ENCODE data around the gene MPI.
"Not testable (repeated sequence)": the region's sequence is repeated elsewhere in the genome, so short reads cannot be mapped to it uniquely, and the experiment has no call there.

MPI gene

DNA sequence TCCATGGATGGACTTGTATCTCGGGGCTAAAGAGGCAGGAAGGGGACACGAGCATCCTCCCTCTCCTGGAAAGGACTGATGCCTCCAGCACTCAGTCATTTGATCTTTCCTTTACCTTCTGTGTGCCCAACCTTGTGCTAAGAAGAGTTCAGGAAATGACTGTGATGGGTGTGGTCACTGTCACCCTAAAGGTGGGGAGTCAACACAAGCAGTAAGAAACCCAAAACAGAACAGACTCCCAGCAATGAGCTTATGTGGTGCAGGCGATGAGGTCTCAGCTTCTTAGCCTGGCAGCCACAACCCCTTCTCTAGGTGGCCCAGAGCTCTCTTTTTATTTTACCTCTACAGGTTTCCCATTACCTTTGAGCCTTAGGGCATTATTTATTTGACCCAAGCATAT is 3.8 kb downstream of the MPI start:
- DNase-seq, result peak; percentile 66

- DNase-seq, result not testable (repeated sequence)
Measured at GRCh38 chr15:74894383-74894782, 4.5 kb downstream of the MPI start.

GRCh38 chr15:74895830-74896229 is 6.0 kb downstream of the MPI start:
- no peak for DNase-seq

DNA sequence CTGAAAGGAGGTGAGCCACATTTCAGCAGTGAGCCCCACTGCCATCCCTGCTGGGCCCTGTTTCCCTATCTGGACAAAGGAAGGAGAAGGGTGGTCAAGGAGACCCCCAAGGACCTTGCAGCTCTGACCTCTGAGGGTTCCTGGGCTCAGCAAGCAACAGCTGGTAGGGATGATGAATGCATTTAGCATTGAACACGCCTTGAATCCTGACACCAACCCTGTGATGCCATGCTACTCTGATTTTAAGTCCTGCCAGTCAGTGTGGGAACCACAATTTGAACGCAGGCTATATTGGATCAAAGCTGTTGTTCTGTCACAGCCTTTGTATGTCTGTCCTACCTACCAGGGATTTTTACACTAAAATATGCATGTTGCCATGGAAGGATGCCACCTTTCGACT is 6.5 kb downstream of the MPI start:
- DNase-seq, result no peak

DNA sequence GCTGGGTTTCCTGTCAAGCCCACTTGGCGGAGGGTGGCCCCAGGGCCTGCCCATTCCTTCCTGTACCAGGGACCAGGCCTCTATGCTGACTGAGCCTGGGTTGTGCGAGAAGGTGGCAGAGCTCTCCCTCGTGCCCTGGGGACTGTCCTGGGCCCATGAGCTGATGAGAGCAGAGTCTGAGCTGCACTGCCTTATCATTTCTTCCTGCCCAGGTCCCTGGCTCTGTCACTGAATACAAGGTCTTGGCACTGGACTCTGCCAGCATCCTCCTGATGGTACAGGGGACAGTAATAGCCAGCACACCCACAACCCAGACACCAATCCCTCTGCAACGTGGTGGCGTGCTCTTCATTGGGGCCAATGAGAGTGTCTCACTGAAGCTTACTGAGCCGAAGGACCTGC is 7.5 kb downstream of the MPI start:
- no peak for DNase-seq

- DNase-seq, result peak; percentile 70
Measured at GRCh38 chr15:74901612-74902063, 11.8 kb downstream of the MPI start.

DNA sequence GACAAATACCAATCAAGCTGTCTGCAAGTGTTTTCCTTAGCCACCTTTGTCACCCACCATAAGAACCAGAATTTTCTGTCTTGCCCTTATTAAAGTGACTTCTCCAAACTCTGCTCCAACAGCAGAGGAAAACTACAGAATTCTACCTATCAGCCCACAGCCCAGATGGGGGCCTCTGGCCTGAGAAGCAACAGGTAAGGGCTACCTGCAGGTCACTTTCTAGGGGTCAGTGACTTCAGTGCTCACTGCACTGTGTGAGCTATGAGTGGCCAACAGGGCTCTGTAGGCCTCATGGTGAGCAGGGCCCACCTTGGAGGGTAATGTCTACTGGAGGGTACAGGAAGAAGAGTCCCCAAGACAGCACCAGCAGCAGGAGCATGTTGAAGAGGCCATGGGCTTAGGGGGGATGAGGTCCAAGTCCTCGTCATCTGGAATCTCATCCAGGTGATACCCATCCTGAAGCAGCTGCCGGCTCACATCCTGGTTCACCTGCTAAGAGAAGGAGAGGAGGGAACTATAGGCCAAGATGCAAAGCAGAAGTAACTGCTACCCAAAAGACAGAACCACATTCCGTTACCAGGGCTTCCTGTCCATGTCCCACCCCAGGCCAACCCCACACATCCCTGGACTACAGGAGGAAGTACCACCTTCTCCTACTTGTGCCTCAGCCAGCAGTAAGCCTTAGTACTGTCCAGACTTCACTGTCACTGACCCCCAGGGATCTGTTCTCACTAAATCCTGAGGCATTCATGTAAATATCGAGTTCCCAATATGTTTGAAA is 12.6 kb downstream of the MPI start:
- DNase-seq, result no peak

- no peak for DNase-seq
Measured at GRCh38 chr15:74903676-74904075, 13.8 kb downstream of the MPI start.

DNA sequence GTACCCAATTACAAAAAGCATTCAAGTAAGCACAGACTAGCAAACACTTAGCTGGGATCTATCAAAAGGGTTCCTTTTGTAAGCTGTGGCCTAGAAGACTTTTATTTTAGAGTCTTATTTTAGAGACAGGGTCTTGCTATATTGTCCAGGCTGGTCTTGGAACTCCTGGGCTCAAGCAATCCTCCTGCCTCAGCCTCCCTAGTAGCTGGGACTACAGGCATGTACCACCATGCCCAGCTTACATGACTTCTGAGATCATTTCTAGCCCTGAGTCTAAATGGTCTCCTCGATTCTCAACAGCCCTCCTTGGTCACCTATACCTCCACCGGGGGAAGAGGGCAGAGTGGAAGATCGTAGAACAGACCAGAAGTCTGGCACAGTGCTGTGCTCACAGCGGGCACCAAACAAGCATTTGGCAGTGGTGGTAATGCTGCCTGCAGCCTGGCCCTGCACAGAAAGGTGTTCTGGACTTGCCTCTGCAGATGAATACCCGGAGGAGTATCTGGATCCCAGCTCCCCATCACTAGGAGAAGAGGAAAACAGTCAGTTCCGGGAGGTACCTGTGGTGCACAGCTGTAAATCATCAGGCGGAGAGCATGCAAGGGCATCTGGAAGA is 14.5 kb downstream of the MPI start:
- DNase-seq, result no peak

DNA sequence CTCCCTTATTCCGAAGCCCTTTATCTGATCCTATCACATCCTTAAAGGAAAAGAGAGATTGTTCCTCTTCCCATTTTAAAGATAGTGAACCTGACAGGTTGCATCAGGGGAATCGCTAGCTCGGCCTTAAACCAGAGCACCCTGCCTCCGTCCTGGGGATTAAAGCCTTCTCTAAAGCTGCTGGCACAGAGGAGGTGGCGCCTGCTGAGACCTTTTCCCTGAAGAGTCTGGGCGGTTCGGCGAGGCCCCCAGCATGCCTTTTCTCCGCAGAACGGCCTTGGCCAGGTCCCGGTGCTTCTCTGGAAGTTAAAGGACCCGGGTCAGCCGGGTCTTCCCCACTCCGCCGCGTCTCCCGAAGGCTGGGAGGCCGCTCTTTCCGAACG is 16.2 kb downstream of the MPI start:
- DNase-seq, result peak; percentile 53

DNA sequence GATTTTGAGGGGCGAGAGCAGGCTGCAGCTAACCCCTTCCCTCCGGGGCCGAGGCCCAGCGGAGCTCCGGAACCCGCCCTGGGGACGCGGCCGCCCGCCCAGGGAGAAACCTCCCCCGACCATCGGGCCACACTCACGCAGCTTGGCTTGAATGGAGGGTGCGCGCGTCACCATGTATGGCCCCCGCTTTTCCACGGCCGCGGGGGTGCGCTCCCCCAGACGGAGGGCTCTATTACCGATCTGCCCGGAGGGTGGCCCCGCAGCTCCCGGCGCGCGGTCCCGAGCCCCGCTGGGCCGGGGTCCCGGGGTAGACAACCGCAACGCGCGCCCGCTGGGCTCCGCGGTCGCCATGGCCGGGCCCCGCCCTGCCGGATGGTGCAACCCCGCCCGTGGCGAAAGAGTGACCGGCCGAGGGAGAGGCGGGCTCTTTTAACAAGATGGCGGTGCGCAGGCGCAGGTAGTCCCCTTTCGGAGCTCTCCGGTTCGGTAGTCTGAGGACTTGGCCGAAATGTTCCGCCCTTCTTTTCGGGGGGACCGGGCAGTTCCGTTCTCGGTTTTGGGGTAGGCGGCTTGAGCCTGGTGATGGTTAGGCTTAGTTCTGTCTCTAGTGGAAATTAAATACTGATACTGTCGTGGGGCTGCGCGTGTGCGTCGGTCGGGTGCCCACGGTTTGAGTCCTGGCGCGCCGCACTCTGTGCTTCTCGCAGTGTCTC is 16.8 kb downstream of the MPI start, which contains the start of gene FAM219B:
FAM219B (minus strand) TSS at position 402 of the 713 bp plus-strand sequence; CDS start at position 351, 51 bp downstream.
- peak; percentile 80 for DNase-seq

GRCh38 chr15:74907163-74907870 is 17.5 kb downstream of the MPI start:
- no peak for DNase-seq

DNA sequence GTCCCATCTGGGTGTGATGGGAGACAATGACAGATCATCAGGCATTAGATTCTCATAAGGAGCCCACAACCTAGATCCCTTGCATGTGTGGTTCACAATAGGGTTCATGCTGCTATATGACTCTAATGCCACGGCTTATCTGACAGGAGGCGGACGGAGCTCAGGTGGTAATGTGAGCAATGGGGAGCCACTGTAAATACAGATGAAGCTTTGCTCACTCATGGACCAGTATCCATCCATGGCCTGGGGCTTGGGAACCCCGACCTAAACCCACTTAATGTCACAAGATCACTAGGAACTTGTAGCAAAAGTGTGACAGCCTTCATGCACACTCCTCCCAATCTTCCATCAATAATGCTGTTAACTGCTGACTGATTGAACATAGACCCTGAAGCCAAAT is 18.8 kb downstream of the MPI start:
- DNase-seq, result no peak

DNA sequence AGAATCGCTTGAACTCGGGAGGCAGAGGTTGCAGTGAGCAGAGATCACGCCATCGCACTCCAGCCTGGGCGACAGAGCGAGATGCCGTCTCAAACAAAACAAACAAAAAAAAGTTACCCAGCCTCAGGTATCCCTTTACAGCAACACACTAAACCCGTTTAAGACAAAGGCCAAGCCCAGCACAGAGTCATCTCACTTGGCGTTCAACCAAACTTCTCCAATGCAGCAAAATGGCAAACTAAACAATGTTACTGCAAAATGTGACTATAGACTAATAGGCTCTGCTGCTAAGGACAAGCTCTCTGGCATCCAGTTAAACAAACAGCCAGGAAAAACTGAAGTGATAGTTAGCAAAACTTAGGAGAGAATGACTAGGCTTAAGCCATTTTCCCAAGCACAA is 23.2 kb downstream of the MPI start:
- no peak for DNase-seq

GRCh38 chr15:74913799-74914198 is 24.0 kb downstream of the MPI start:
- DNase-seq, result not testable (repeated sequence)

DNA sequence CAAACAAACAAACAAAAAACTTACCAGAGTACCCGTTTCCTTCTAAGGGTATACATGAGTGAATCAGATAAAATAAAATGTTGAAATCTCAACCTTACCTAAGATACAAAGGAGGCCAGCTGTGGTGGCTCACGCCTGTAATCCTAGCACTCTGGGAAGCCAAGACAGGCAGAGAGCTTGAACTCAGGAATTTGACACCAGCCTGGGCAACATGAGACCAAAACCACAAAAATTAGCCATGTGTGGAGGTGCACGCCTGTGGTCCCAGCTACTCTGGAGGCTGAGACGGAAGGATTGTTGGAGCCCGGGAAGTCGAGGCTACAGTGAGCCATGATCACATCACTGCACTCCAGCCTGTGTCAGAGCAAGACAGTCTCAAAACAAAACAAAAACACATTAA is 27.8 kb downstream of the MPI start:
- no peak for DNase-seq

DNA sequence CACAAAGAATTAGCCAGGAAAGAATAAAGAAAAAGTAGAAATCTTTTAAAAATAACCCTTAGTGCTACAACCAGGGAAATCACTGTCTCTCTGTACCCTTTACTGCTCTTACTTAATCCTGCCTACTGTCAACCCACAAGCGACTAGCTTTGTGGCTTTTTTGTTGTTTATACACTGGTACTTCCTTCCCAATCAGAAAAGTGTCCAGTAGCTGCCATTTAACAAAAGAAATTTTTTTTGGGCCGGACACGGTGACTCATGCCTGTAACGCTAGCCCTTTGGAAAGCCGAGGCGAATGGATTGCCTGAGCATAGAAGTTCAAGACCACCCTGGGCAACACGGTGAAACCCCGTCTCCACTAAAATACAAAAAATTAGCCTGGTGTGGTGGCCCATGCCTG is 30.6 kb downstream of the MPI start:
- no peak for DNase-seq

DNA sequence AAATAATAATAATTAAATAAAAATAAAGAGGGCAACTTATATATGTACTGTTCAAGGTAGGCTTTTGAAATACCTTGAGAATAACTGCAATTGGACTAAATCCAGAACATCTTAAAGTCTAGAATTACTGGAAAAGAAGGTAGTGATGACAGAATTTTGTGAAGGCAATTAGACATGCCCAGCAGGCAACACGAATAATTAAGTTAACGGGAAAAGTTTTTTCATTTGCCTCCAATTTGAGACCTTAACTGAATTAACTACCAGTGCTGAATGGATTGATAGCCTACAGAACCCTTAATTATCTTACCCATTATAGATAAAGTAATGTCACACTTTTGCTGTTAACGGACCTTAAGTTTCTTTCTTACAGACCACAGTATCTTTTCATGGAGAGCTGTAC is 34.7 kb downstream of the MPI start:
- no peak for DNase-seq

DNA sequence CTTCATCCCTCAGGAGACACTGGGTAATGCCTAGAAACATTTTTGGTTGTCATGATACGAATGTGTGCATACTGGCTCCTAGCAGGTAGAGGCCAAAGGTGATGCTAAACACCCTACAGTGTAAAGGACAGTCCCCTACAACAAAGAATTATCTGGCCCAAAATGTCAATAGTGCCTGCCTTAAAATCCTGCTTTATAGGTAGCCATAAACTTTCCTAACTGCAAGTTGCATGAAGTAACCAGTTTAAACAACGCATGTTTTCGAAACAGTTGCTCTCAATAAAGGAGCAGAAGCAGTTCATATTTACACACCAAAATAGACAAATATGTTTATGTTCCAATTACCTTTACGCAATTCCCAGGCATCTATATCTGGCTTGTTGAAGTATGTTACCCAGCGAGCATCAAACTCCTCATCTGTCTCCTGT is 38.9 kb downstream of the MPI start:
- no peak for DNase-seq

GRCh38 chr15:74933573-74933972 is 43.7 kb downstream of the MPI start:
- no peak for DNase-seq

GRCh38 chr15:74935193-74935592 is 45.4 kb downstream of the MPI start:
- DNase-seq, result not testable (repeated sequence)

DNA sequence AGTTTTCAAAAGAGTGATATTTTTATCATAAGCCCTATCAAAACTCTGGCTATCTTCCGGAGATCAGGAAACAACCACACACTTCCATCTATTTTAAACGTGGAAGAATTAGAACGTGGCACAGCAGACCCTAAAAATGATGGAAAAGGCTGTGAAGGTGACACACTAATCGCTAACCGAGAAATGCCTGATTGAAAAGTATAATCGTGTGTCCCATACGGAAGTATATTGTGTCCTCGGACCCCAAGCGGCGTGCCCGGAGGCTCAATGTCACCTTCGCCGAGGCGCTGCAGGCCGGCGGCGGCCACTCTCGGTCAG is 47.4 kb downstream of the MPI start:
- DNase-seq, result no peak
